ENCODE results near the gene TOR1B.
A peak's percentile ranks its signal among the peaks of the same experiment; 100 is the strongest.
"Not testable (repeated sequence)": the region's sequence is repeated elsewhere in the genome, so short reads cannot be mapped to it uniquely, and the experiment has no call there.

Gene TOR1B

DNA sequence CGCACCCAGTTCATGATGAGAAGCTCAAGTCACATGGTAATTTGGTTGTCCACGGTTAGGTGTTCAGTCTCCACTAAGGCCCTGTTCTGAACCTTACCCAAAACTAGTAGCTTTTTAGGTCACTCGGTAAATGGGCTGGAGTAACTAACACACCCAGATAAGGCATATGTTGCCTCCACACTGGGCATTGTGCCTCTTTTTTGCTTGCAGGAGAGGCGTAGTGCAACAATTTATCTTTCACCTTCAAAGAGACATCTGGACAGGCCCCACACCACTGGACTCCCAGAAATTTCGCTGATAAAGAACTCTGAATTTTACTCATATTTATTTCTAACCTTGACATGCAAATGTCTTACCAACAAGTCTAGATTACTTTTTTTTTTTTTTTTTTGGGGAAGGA is 33.3 kb upstream of the TOR1B start:
- Mint-ChIP-seq H3K4me1 (ENCODE audit: low read depth) (peaks cover 11% of the 10 kb centered on the region), H3K9me3 (no peaks in the 10 kb centered on the region), H3K36me3 (ENCODE audit: low read depth) (no peaks in the 10 kb centered on the region), H3K27me3 (peaks cover 12% of the 10 kb centered on the region), H3K27ac (no peak overlapping the region), H3K4me3 (no peak overlapping the region)

DNA sequence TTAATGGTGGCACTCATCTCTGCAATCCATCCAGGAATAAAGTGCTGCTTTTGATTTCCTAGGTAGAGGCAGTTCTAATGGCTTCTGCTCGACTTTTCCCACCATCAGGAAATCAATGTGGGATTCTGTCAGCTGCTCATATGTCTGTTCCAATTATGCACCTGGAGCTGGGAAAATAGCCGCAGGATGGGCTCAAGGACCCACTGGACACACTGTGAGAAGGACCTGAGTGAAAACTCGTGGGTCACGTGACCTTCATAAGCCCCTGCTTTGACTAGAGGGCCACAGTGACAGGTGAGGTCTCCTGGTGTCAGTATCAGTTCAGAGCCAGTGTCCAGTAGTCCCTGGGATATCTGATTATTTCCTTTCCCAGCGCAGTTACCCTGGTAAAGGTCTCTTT is 32.2 kb upstream of the TOR1B start:
- Mint-ChIP-seq H3K27ac (no peak overlapping the region), H3K27me3 (peaks cover 12% of the 10 kb centered on the region)

DNA sequence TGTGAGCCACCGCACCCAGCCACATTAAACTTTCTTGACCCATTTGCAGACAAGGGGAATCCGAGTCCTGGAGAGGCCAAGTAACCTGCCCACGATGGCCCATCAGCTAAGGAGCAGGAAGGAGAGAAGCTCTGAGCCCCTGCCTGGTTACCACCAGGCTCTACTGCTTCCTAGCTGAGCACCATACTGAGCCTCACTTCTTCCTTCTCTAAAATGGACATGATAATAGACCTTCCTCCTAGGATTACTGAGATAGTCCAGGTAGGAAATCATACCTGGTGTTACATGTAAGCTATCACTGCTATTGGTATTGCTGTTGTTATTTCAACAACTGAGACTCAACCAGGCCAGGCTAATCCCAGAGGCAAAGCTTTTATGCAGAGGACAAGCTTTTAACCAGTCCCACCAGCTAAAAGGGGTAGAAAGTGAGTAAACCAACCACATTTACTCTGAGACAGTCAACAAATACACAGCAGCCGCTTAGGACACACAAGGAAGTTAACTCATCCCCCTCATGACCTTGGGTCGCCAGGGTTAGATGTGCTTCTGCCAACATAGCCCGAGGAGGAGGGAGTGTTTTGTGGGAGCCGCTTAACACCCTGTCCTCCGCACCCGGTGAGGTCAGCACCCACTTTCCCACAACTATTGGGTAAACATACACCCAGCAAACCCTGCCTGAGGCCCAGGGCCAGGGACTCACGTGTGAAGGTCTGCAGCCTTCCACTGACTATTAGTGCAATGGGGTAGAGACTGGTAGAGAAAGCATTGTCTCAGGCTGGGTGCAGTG is 29.5 kb upstream of the TOR1B start:
- Mint-ChIP-seq H3K36me3 (ENCODE audit: low read depth) (no peaks in the 10 kb centered on the region), H3K4me1 (ENCODE audit: low read depth) (peaks cover 18% of the 10 kb centered on the region), H3K27me3 (peaks cover 12% of the 10 kb centered on the region), H3K27ac (no peak overlapping the region), H3K4me3 (no peak overlapping the region), H3K9me3 (no peaks in the 10 kb centered on the region)

More for the DNA sequence above, 32.2 kb upstream of the TOR1B start:
- Mint-ChIP-seq H3K9me3 (no peaks in the 10 kb centered on the region), H3K36me3 (ENCODE audit: low read depth) (no peaks in the 10 kb centered on the region), H3K4me1 (ENCODE audit: low read depth) (peaks cover 11% of the 10 kb centered on the region), H3K4me3 (no peak overlapping the region)

DNA sequence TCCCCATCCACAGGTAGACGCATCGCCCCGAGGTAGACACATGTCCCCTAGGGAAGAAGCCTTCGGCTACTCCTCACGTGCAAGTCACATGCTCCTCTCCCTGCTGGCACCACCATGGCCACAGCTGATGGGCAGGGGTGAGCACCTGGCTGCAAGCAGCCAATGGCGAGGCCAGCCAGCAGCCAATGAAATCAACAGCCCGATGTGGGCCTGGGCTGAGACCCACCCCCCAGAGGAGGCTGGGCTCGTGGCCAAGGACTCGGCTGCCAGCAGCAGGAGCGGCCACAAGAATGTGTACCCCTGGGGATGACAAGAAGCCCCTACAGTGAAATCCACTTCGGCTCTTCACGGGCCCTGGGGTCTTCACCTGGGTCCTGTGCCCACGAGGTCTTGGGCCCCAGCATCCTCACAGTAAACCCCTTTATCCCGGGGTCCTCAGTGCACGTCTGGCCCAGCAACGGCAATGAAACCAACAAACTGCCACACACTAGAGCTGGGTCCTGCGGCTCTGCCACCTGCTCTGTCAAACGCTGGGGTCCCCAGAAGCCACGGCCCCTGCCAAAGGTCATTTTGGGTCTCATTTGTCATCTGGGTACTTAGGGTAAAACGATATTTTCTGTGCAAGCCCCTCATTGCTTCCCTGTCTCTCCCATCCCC is 28.1 kb upstream of the TOR1B start:
- Mint-ChIP-seq H3K36me3 (ENCODE audit: low read depth) (no peaks in the 10 kb centered on the region), H3K4me1 (ENCODE audit: low read depth) (peaks cover 18% of the 10 kb centered on the region), H3K4me3 (no peak overlapping the region), H3K27ac (no peak overlapping the region), H3K9me3 (no peaks in the 10 kb centered on the region), H3K27me3 (peaks cover 17% of the 10 kb centered on the region)

DNA sequence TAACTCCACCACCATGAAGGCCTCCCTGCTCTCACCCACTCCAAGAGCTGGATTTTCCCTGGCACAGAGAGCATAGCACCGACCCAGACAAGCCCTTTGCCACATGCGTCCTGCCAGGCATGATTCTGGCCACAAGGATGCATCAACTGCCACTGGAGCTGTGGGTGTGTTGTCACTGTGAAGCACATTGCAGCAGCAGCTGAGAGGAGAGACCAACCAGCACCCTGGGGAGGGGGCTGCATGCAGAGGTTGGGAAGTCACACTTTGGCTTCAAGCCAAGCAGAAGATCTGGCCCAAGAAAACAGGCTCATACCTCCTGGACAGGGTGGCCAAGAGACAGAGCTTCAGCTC is 27.6 kb upstream of the TOR1B start:
- H3K4me1 Mint-ChIP-seq (ENCODE audit: low read depth), result peaks cover 18% of the 10 kb centered on the region
- H3K36me3 Mint-ChIP-seq (ENCODE audit: low read depth), result no peaks in the 10 kb centered on the region
- no peak overlapping the region for H3K4me3 Mint-ChIP-seq
- peaks cover 17% of the 10 kb centered on the region for H3K27me3 Mint-ChIP-seq
- no peak overlapping the region for H3K27ac Mint-ChIP-seq
- H3K9me3 Mint-ChIP-seq, result no peaks in the 10 kb centered on the region

DNA sequence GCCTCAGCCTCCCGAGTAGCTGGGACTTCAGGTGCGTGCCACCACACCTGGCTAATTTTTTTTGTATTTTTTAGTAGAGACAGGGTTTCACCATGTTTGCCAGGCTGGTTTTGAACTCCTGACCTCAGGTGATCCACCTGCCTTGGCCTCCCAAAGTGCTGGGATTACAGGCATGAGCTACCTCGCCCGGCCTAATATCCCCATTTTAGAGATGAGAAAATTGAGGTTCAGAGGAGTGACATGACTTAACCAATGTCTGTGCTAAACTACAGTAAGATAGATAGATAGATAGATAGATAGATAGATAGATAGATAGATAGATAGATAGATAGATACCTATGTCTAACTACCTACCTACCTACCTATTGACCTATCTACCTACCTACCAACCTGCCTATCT is 26.9 kb upstream of the TOR1B start:
- not testable (repeated sequence) for H3K36me3 Mint-ChIP-seq (ENCODE audit: low read depth); H3K9me3 Mint-ChIP-seq; H3K4me3 Mint-ChIP-seq; H3K27ac Mint-ChIP-seq
- Mint-ChIP-seq H3K27me3 (peaks cover 17% of the 10 kb centered on the region), H3K4me1 (ENCODE audit: low read depth) (peaks cover 25% of the 10 kb centered on the region)

DNA sequence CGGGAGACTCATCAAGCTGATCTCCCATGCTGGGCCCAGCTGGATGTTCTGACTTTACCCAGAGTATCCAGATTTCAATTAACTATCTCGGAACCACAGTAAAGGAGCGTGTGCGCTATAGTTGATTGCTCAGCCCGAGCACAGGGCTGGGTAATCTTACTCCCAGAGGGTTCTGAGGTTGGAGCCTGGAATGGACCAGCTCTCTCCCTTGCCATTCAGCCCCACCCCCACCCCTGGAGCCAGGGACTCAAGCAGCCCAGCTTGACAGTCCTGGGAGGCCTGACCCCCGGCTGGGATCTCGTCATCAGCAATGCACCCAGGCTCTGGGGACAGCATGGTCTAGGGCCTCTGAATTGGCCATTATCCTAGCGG is 26.4 kb upstream of the TOR1B start:
- H3K9me3 Mint-ChIP-seq, result no peaks in the 10 kb centered on the region
- H3K4me3 Mint-ChIP-seq, result no peak overlapping the region
- no peak overlapping the region for H3K27ac Mint-ChIP-seq
- peaks cover 27% of the 10 kb centered on the region for H3K4me1 Mint-ChIP-seq (ENCODE audit: low read depth)
- peaks cover 17% of the 10 kb centered on the region for H3K27me3 Mint-ChIP-seq
- H3K36me3 Mint-ChIP-seq (ENCODE audit: low read depth), result no peaks in the 10 kb centered on the region

DNA sequence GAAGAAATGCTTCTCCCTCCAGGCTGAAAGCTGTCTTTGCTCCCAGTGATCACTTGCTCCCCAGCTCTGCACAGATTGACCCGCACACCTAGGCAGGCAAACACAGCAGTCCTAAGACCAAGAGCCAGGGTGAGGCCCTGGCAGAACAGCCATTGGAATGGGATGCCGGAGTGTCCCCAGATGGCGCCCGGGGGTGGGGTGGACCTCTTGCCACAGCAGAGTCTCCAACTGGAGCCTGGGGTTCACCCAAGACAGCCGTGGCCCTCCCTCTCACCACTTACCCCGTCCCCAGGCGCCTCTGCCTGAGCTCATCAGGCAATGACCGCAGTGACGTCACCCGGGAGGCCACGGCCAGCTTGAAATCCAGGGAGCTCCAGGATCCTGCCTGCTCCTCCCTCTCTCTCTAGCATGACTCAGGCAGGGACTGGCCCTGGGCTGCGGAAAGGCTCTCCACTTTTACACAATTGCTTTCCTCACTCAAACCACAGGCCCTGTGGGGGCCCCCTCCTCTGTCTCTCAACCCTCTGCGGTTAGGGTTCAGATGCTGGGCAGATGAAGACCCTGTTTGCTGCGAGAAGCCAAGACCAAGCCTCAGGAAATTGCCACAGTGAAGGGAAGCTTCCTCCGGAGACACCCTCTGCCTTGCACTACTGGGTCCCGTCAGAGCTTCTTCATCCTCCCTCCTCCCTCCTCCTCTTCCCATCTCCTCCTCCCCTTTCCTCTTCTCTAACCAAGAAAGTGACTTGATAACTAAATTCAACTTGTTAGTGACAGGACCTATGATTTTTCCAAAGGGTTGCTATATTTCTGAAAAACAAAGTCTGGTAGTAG is 25.8 kb upstream of the TOR1B start:
- Mint-ChIP-seq H3K27ac (peak overlapping the region; percentile 19), H3K9me3 (no peaks in the 10 kb centered on the region), H3K4me3 (peak overlapping the region; percentile 36)

DNA sequence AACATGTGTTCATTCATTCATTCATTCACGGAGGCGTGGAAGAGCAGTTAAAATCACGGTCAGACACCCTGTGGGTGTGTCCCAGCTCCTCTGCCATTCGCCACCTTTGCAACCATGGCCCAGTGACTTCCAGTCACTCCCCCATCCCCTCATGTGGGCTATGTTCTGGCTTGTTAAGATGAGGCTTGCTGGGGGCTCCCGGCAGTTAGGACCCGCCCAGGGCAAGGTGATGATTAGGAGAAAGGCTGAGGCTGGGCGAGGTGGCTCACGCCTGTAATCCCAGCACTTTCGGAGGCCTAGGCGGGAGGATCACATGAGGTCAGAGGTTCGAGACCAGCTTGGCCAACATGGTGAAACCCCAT is 25.2 kb upstream of the TOR1B start:
- H3K27me3 Mint-ChIP-seq, result peaks cover 17% of the 10 kb centered on the region
- H3K9me3 Mint-ChIP-seq, result no peaks in the 10 kb centered on the region
- H3K27ac Mint-ChIP-seq, result peak overlapping the region; percentile 19
- H3K36me3 Mint-ChIP-seq (ENCODE audit: low read depth), result no peaks in the 10 kb centered on the region
- H3K4me3 Mint-ChIP-seq, result peak overlapping the region; percentile 36
- peaks cover 27% of the 10 kb centered on the region for H3K4me1 Mint-ChIP-seq (ENCODE audit: low read depth)

More for the DNA sequence above, 25.8 kb upstream of the TOR1B start:
- peaks cover 17% of the 10 kb centered on the region for H3K27me3 Mint-ChIP-seq
- H3K36me3 Mint-ChIP-seq (ENCODE audit: low read depth), result no peaks in the 10 kb centered on the region
- H3K4me1 Mint-ChIP-seq (ENCODE audit: low read depth), result peaks cover 27% of the 10 kb centered on the region

DNA sequence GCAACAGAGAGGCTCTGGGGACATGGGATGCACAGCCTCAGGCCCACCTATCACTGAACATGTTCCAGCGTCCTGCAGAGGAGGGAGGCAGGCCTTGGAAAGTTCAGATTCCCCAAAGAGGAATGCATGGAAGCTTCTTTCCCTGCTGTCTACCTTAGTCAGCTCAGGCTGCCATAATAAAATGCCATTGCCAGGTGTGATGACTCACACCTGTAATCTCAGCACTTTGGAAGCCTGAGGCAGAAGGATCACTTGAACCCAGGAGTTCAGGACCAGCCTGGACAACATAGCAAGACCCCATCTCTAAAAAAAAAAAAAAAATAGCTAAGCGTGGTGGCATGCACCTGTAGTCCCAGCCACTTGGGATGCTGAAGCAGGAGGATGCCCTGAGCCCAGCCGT is 24.5 kb upstream of the TOR1B start:
- Mint-ChIP-seq H3K27ac (no peak overlapping the region), H3K4me3 (no peak overlapping the region), H3K9me3 (no peaks in the 10 kb centered on the region), H3K4me1 (ENCODE audit: low read depth) (peaks cover 27% of the 10 kb centered on the region), H3K27me3 (peaks cover 14% of the 10 kb centered on the region), H3K36me3 (ENCODE audit: low read depth) (no peaks in the 10 kb centered on the region)

DNA sequence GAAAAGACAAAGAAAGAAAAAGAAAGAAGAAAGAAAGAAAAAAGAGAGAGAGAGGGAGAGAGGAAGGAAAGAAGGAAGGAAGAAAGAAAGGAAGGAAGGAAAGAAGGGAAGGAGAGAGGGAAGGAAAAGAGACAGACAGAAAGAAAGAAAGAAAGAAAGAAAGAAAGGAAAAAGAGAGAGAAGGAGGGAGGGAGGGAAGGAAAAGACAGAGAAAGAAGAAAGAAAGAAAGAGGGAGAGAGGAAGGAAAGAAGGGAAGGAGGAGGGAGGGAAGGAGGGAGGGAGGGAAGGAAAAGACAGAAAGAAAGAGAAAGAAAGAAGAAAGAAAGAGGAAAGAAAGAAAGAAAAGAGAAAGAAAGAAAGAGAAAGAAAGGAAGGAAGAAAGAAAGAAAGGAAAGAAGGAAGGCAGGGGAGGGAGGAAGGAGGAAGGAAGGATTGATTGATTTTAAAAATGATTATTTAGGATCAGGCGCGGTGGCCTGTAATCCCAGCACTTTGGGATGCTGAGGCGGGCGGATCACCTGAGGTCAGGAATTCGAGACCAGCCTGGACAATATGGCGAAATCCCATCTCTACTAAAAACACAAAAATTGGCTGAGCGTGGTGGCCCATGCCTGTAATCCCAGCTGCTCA is 23.3 kb upstream of the TOR1B start:
- Mint-ChIP-seq H3K27ac (no peak overlapping the region), H3K4me3 (no peak overlapping the region)

DNA sequence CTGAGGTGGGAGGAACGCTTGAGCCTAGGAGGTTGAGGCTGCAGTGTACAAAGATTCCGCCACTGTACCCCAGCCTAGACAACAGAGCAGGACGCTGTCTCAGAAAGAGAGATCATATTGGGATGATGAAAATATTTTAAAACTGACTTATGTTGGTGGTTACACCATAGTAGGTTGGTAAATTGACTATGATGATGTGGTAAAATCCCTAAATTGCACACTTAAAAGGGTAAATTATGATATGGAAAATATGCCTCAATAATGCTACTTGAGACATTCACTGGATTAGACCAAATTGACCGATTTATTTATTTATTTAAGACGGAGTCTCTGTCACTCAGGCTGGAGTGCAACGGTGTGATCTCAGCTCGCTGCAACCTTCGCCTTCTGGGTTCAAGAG is 21.9 kb upstream of the TOR1B start:
- no peak overlapping the region for H3K27ac Mint-ChIP-seq
- H3K4me3 Mint-ChIP-seq, result no peak overlapping the region
- H3K36me3 Mint-ChIP-seq (ENCODE audit: low read depth), result no peaks in the 10 kb centered on the region
- H3K27me3 Mint-ChIP-seq, result peaks cover 10% of the 10 kb centered on the region
- no peaks in the 10 kb centered on the region for H3K9me3 Mint-ChIP-seq
- peaks cover 31% of the 10 kb centered on the region for H3K4me1 Mint-ChIP-seq (ENCODE audit: low read depth)

More for the DNA sequence above, 23.3 kb upstream of the TOR1B start:
- H3K27me3 Mint-ChIP-seq, result peaks cover 10% of the 10 kb centered on the region
- H3K9me3 Mint-ChIP-seq, result no peaks in the 10 kb centered on the region
- H3K4me1 Mint-ChIP-seq (ENCODE audit: low read depth), result peaks cover 31% of the 10 kb centered on the region
- H3K36me3 Mint-ChIP-seq (ENCODE audit: low read depth), result no peaks in the 10 kb centered on the region

DNA sequence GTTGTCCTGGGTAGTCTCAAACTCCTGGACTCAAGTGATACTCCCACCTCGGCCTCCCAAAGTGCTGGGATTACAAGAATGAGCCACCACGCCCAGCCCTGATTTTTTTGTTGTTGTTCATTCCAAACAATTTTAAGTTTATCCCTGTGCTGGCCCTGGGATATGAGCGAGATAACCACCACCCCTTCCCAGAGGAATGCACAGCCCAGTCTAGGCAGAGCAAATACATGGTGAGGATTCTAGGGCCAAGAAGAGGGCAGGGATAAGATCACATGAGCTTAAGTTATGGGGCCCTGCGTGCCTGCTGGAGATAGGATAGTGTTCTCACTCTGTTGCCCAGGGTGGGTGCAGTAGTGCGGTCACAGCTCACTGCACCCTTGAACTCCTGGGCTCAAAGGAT is 21.0 kb upstream of the TOR1B start:
- Mint-ChIP-seq H3K4me1 (ENCODE audit: low read depth) (peaks cover 24% of the 10 kb centered on the region), H3K9me3 (no peaks in the 10 kb centered on the region), H3K27me3 (peaks cover 10% of the 10 kb centered on the region), H3K27ac (no peak overlapping the region), H3K36me3 (ENCODE audit: low read depth) (no peaks in the 10 kb centered on the region), H3K4me3 (no peak overlapping the region)

DNA sequence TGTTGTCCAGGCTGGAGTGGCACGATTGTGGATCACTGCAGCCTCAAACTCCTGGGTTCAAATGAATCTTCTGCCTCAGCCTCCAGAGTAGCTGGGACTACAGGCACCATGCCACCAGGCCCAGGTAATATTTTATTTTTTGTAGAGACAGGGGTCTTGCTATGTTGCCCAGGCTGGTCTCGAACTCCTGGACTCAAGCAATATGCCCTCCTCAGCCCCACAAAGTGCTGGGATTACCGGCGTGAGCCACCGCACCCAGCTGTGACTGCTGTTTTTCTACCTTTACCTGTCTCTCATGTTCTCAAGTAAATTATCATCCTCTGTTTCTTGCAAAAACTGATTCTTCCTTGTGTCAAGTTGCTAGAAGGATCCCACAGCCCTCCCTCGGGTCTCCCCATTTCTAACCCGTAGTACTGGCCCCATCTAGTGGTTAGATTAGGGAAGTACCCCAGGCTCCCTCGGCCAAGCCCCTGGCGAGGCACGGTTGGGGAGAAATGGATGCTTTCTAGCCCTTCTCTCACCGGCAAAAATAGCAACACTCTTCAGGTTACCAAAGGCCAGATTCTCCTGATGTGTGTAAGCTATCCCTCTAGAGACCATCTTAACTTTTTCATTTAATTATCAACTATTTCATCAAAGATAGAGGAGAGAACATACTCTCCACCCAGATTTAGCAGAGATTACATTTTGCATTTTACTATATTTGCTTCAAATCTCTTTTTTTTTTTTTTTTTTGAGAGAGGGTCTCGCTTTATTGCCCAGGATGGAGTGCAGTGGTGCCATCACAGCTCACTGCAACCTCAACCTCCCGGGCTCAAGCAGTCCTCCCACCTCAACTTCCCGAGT is 19.2 kb upstream of the TOR1B start:
- H3K36me3 Mint-ChIP-seq (ENCODE audit: low read depth), result no peaks in the 10 kb centered on the region
- H3K27ac Mint-ChIP-seq, result peak overlapping the region; percentile 29
- H3K4me3 Mint-ChIP-seq, result no peak overlapping the region
- no peaks in the 10 kb centered on the region for H3K9me3 Mint-ChIP-seq
- H3K27me3 Mint-ChIP-seq, result peaks cover 10% of the 10 kb centered on the region
- peaks cover 13% of the 10 kb centered on the region for H3K4me1 Mint-ChIP-seq (ENCODE audit: low read depth)

All from stimulated activated naive CD8-positive, alpha-beta T cell treated with anti-CD3 and anti-CD28 coated beads, Interleukin-15, Interleukin-2, amounts not matched to agents 100 ng/mL and 50 ng/mL, for 24 hours (primary cell).